Esophagus muscularis mucosa (tissue), 4 donors: ENCODE measurements around the gene PPP6R3. TPM values are rescaled to one million over a fixed set of nuclear protein-coding genes. Genes with fewer than 3 reads are reported as not detected.

Source experiments
- DNase-seq: peaks from one replicate; pipeline ENCODE4 v3.0.0-alpha.2; 2017; ENCODE audit errors: extremely low spot score
- H3K27ac ChIP-seq, 4 donors: fragments of 200-600 bp; sonication (generic); replicated peaks in 1 of 4; 1 replicate in 3 of 4; 2 replicates in 1 of 4; pipeline ENCODE4 v1.5.1; 2016 to 2019; ENCODE audit warnings: mild to moderate bottlenecking in 1 of 4
- H3K27me3 ChIP-seq, 4 donors: fragments of 200-600 bp; sonication (generic); one replicate each; pipeline versions ENCODE4 v1.5.1 to v1.6.0; 2016 to 2019
- H3K36me3 ChIP-seq, 4 donors: fragments of 200-600 bp; sonication (generic); one replicate each; pipeline ENCODE4 v1.5.1; 2016 to 2019
- H3K4me1 ChIP-seq, 4 donors: fragments of 200-600 bp; sonication (generic); one replicate each; pipeline ENCODE4 v1.5.1; 2016 to 2019
- H3K4me3 ChIP-seq, 4 donors: fragments of 200-600 bp; sonication (generic); 1 replicate in 2 of 4; 2 replicates in 2 of 4; pipeline ENCODE4 v1.5.1; 2016 to 2019; ENCODE audit warnings: mild to moderate bottlenecking in 4 of 4, moderate library complexity in 1 of 4
- H3K9me3 ChIP-seq, 4 donors: fragments of 200-600 bp; sonication (generic); 1 replicate in 3 of 4; 2 replicates in 1 of 4; pipeline ENCODE4 v1.5.1; 2016 to 2019
- CTCF ChIP-seq, 3 experiments: fragments of 200-600 bp in 2 of 3; fragments of 450-650 bp in 1 of 3; sonication (generic) in 2 of 3; IDR thresholded peaks; one replicate each; pipeline ENCODE4 v1.5.1; 2017 to 2019; ENCODE audit warnings: antibody characterized with exemption in 3 of 3, mild to moderate bottlenecking in 2 of 3, moderate library complexity in 1 of 3
- EP300 ChIP-seq: sonication (generic); formaldehyde crosslinking; IDR thresholded peaks from one replicate; pipeline ENCODE4 v1.6.1; 2017; ENCODE audit warnings: antibody characterized with exemption
- POLR2A ChIP-seq: fragments of 450-650 bp; IDR thresholded peaks from one replicate; pipeline ENCODE4 v1.6.1; 2017; ENCODE audit warnings: antibody characterized with exemption, moderate library complexity, mild to moderate bottlenecking, low read depth
- POLR2AphosphoS5 ChIP-seq, 2 donors: sonication (generic); formaldehyde crosslinking; IDR thresholded peaks; one replicate each; pipeline ENCODE4 v1.6.1; 2017; ENCODE audit warnings: antibody characterized with exemption in 2 of 2
- WGBS: methylation state at CpG from one replicate; pipeline ENCODE4 v1.1.5; 2018; 5-methylcytosine and 5-hydroxymethylcytosine counted together
- intact Hi-C: fragments of 100-400 bp; cut with DNase I; formaldehyde crosslinking; loops from one replicate; pipeline ENCODE4 v1.15.1; 2023
- total RNA-seq, 4 donors: library from RNA; depleted of rRNA; stranded (reverse); fragments of >200 nt; gene quantifications; one replicate each; pipeline versions ENCODE4 v1.1.0 to v1.2.1, GENCODE V29; 2016

PPP6R3 gene
- total RNA-seq, 4 donors from 2014 or later: 106 to 132 (median 116) TPM

GRCh38 chr11:68468217-68468828 lies 7.8 kb downstream of the PPP6R3 start:
- H3K27ac ChIP-seq: no peak overlapping the region
- intact Hi-C loops: no loop called here
- H3K9me3 ChIP-seq: no peaks in the 10 kb centered on the region
- DNase-seq: no peak
- peaks cover 0 to 6% (median 0%) of the 10 kb centered on the region in 4 donors for H3K36me3 ChIP-seq
- no peak overlapping the region for H3K4me3 ChIP-seq
- peaks cover 83 to 99% (median 98%) of the 10 kb centered on the region in 4 donors for H3K4me1 ChIP-seq
- H3K27me3 ChIP-seq: no peaks in the 10 kb centered on the region
- 51% methylated on average over 3 of the region's 3 CpGs for WGBS
- TF ChIP-seq POLR2AphosphoS5 (IDR thresholded peaks at IDR 0.05) (no peak), POLR2A (no peak), EP300 (no peak), CTCF (IDR thresholded peaks at IDR 0.05) (no peak)

GRCh38 chr11:68469122-68469521 lies 8.6 kb downstream of the PPP6R3 start:
- DNase-seq: no peak
- Histone ChIP-seq H3K36me3 (peaks cover 0 to 6% (median 0%) of the 10 kb centered on the region in 4 donors), H3K27me3 (no peaks in the 10 kb centered on the region), H3K4me3 (no peak overlapping the region), H3K9me3 (no peaks in the 10 kb centered on the region), H3K4me1 (peaks cover 82 to 99% (median 98%) of the 10 kb centered on the region in 4 donors), H3K27ac (peak overlapping the region in 1 of 4 donors; percentile 17)
- intact Hi-C loops: no loop called here
- TF ChIP-seq CTCF (IDR thresholded peaks at IDR 0.05) (no peak), POLR2A (no peak), POLR2AphosphoS5 (IDR thresholded peaks at IDR 0.05) (no peak), EP300 (no peak)
- 31% methylated on average over 2 of the region's 2 CpGs for WGBS

GRCh38 chr11:68469642-68470041 lies 9.1 kb downstream of the PPP6R3 start:
- Histone ChIP-seq H3K27me3 (no peaks in the 10 kb centered on the region), H3K4me1 (peaks cover 81 to 99% (median 97%) of the 10 kb centered on the region in 4 donors), H3K4me3 (no peak overlapping the region), H3K9me3 (no peaks in the 10 kb centered on the region), H3K27ac (no peak overlapping the region), H3K36me3 (peaks cover 0 to 6% (median 0%) of the 10 kb centered on the region in 4 donors)
- DNase-seq: no peak
- intact Hi-C loops: no loop called here
- TF ChIP-seq POLR2A (no peak), POLR2AphosphoS5 (IDR thresholded peaks at IDR 0.05) (no peak), EP300 (no peak), CTCF (IDR thresholded peaks at IDR 0.05) (no peak)
- WGBS: 54% methylated on average over 1 of the region's 1 CpG

- no peak overlapping the region for H3K4me3 ChIP-seq
- no peak overlapping the region for H3K27ac ChIP-seq
- 81% methylated on average over 4 of the region's 4 CpGs for WGBS
- intact Hi-C loops: no loop called here
- H3K9me3 ChIP-seq: no peaks in the 10 kb centered on the region
- no peak for DNase-seq
- H3K36me3 ChIP-seq: peaks cover 0 to 6% (median 0%) of the 10 kb centered on the region in 4 donors
- H3K4me1 ChIP-seq: peaks cover 76 to 95% (median 92%) of the 10 kb centered on the region in 4 donors
- TF ChIP-seq POLR2A (no peak), EP300 (no peak), POLR2AphosphoS5 (IDR thresholded peaks at IDR 0.05) (no peak), CTCF (IDR thresholded peaks at IDR 0.05) (no peak)
- no peaks in the 10 kb centered on the region for H3K27me3 ChIP-seq
These were observed 9.8 kb downstream of the PPP6R3 start for GRCh38 chr11:68470304-68470811.
